Endothelial cell of umbilical vein (primary cell): ENCODE measurements around the gene SPINT2.

ENCODE experiments used
- EZH2 ChIP-seq: IDR thresholded peaks from 2 replicates; pipeline ENCODE4 v1.6.1; 2012; ENCODE audit warnings: borderline replicate concordance, low read depth, mild to moderate bottlenecking, moderate library complexity, low read length, inconsistent platforms; ENCODE audit not compliant: severe bottlenecking
- FOS ChIP-seq: IDR thresholded peaks from 2 replicates; pipeline ENCODE4 v1.6.1; 2011; ENCODE audit warnings: mild to moderate bottlenecking, low read length, moderate library complexity, borderline replicate concordance; ENCODE audit not compliant: insufficient read depth
- GATA2 ChIP-seq: IDR thresholded peaks from 2 replicates; pipeline ENCODE4 v1.7.0; 2011; ENCODE audit warnings: low read depth, mild to moderate bottlenecking, moderate library complexity, mixed read lengths, low read length; ENCODE audit not compliant: insufficient read length, insufficient read depth
- MYC ChIP-seq: IDR thresholded peaks from one replicate; pipeline ENCODE4 v1.6.1; 2011; ENCODE audit warnings: mild to moderate bottlenecking, low read depth, low read length
- POLR2A ChIP-seq: IDR thresholded peaks from 2 replicates; pipeline ENCODE4 v1.6.1; 2012; ENCODE audit warnings: low read depth, mild to moderate bottlenecking, control low read depth, low read length
- POLR2AphosphoS5 ChIP-seq: IDR thresholded peaks from 2 replicates; pipeline ENCODE4 v1.6.1; 2012; ENCODE audit warnings: low read depth, mild to moderate bottlenecking, control low read depth, low read length, moderate library complexity; ENCODE audit not compliant: insufficient read depth
- TF ChIP-seq, protein P1 (sequence below), 2 donors: IDR thresholded peaks; 1 replicate in 1 of 2; 2 replicates in 1 of 2; pipeline ENCODE4 v1.5.1; 2011; ENCODE audit warnings: low read length in 2 of 2, mild to moderate bottlenecking in 2 of 2, moderate library complexity in 2 of 2, control low read depth in 1 of 2, inconsistent platforms in 1 of 2, low read depth in 1 of 2; ENCODE audit not compliant: insufficient read depth in 1 of 2; ENCODE audit errors: extremely low read depth in 1 of 2
- TF ChIP-seq, protein P2 (sequence below): IDR thresholded peaks from 2 replicates; pipeline ENCODE4 v1.6.1; 2011; ENCODE audit not compliant: insufficient read depth, insufficient read length

DNA sequence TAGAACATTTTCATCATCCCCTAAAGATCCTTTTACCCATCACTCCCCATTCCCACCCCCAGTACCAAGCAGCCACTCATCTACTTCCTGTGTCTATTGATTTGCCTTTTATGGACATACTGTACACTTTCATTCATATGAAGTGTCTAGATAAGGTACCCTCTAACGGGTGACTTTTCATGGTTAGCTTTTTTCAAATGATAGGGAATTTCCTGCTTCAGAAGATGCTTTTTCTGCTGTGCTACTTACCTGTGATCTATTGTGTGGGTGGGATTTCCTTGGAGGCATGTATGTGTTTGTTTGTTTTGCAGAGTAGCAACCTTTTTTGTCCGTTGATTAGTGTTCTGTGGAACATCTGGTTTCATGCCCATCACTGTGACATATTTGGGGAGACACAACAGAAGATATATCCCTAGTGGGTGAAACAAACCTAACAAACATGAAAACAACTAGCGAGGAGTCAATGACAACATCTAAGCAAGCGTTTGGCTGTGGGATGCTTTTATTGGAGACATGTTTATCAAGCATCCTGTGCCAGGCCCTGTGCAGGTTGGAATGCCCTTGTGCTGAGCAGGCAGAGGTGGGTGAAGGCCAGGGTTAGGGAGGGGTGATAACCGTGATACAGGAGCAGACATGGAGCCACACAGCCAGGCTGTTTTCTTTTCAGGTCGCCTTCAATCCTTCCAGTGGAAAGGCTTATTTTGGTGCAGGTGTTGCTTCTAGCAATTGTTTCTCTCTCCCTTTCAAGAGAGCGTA is 17.6 kb downstream of the SPINT2 start:
- TF ChIP-seq FOS (no peak), POLR2A (no peak), EZH2 (no peak), MYC (no peak), POLR2AphosphoS5 (no peak), GATA2 (no peak)
- TF ChIP-seq, protein P1, sequence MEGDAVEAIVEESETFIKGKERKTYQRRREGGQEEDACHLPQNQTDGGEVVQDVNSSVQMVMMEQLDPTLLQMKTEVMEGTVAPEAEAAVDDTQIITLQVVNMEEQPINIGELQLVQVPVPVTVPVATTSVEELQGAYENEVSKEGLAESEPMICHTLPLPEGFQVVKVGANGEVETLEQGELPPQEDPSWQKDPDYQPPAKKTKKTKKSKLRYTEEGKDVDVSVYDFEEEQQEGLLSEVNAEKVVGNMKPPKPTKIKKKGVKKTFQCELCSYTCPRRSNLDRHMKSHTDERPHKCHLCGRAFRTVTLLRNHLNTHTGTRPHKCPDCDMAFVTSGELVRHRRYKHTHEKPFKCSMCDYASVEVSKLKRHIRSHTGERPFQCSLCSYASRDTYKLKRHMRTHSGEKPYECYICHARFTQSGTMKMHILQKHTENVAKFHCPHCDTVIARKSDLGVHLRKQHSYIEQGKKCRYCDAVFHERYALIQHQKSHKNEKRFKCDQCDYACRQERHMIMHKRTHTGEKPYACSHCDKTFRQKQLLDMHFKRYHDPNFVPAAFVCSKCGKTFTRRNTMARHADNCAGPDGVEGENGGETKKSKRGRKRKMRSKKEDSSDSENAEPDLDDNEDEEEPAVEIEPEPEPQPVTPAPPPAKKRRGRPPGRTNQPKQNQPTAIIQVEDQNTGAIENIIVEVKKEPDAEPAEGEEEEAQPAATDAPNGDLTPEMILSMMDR (IDR thresholded peaks at IDR 0.05; ENCODE audit: extremely low read depth in 1 of 2, insufficient read depth in 1 of 2, low read depth in 1 of 2, low read length in 2 of 2): no peak
- TF ChIP-seq, protein P2, sequence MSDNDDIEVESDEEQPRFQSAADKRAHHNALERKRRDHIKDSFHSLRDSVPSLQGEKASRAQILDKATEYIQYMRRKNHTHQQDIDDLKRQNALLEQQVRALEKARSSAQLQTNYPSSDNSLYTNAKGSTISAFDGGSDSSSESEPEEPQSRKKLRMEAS: no peak
